ENCODE results near the gene MTREX. TPM values are rescaled to one million over a fixed set of nuclear protein-coding genes. Genes with fewer than 3 reads are reported as not detected.

The MTREX gene
- total RNA-seq, 2 donors from 2014 or later = 46.6 to 73.5 TPM

- DNase-seq (ENCODE audit: low spot score) = no peak
- H3K27ac ChIP-seq = no peak overlapping the region
- 93% methylated on average over 1 of the region's 1 CpG for WGBS
- no peaks in the 10 kb centered on the region for H3K27me3 ChIP-seq (replicated peaks; ENCODE audit: insufficient read depth)
- H3K36me3 ChIP-seq = no peaks in the 10 kb centered on the region
- no peaks in the 10 kb centered on the region for H3K4me1 ChIP-seq (replicated peaks)
- TF ChIP-seq CTCF (IDR thresholded peaks at IDR 0.05) = no peak
- no peak for TF ChIP-seq POLR2AphosphoS5 (IDR thresholded peaks at IDR 0.05)
- no peak for TF ChIP-seq POLR2A (IDR thresholded peaks at IDR 0.05)
- H3K9me3 ChIP-seq = no peaks in the 10 kb centered on the region
- intact Hi-C loops (cut with DNase I) = no loop called here
- H3K4me3 ChIP-seq = no peak overlapping the region
Measured at GRCh38 chr5:55386356-55386755, 78.6 kb downstream of the MTREX start.

- 62% methylated on average over 2 of the region's 2 CpGs for WGBS
- no peaks in the 10 kb centered on the region for H3K36me3 ChIP-seq
- no peaks in the 10 kb centered on the region for H3K4me1 ChIP-seq (replicated peaks)
- intact Hi-C loops (cut with DNase I) = no loop called here
- H3K27me3 ChIP-seq (replicated peaks; ENCODE audit: insufficient read depth) = no peaks in the 10 kb centered on the region
- H3K27ac ChIP-seq = peak overlapping the region in 1 of 2 donors; percentile 18
- H3K9me3 ChIP-seq = no peaks in the 10 kb centered on the region
- peak; percentile 32 for DNase-seq (ENCODE audit: low spot score)
- H3K4me3 ChIP-seq = no peak overlapping the region
- TF ChIP-seq CTCF (IDR thresholded peaks at IDR 0.05) (no peak), POLR2AphosphoS5 (IDR thresholded peaks at IDR 0.05) (peak; percentile 80)
Measured at GRCh38 chr5:55387865-55388264, 80.1 kb downstream of the MTREX start.

DNA sequence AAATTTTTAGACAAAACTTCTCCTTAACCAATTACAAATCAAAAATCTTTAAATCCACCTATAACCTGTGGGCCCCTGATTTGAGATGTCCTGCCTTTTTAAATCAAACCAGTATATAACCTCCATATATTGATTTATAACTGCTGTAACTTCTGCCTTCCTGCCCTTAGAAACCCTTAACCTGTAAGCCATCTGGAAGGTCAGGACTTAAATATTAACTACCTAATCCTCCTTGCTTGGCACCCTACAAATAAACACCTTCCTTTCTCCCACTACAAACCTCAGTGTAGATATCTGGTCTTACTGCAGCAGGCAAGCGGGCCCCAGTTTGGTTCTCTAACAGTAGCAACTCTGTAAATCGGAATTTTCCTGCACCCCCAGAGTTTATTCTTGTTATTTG, 83.9 kb downstream of the MTREX start:
- no peaks in the 10 kb centered on the region for H3K36me3 ChIP-seq
- no peak for DNase-seq (ENCODE audit: low spot score)
- H3K9me3 ChIP-seq = no peaks in the 10 kb centered on the region
- no peak overlapping the region for H3K4me3 ChIP-seq
- intact Hi-C loops (cut with DNase I) = no loop called here
- no peaks in the 10 kb centered on the region for H3K27me3 ChIP-seq (replicated peaks; ENCODE audit: insufficient read depth)
- H3K27ac ChIP-seq = no peak overlapping the region
- WGBS = 95% methylated on average over 2 of the region's 2 CpGs
- no peaks in the 10 kb centered on the region for H3K4me1 ChIP-seq (replicated peaks)
- TF ChIP-seq POLR2AphosphoS5 (IDR thresholded peaks at IDR 0.05) (no peak), CTCF (IDR thresholded peaks at IDR 0.05) (no peak), POLR2A (IDR thresholded peaks at IDR 0.05) (no peak)

GRCh38 chr5:55392669-55393068, 84.9 kb downstream of the MTREX start:
- H3K27ac ChIP-seq = no peak overlapping the region

More at GRCh38 chr5:55392669-55393068, 84.9 kb downstream of the MTREX start:
- H3K27me3 ChIP-seq (replicated peaks; ENCODE audit: insufficient read depth) = no peaks in the 10 kb centered on the region
- 96% methylated on average over 1 of the region's 1 CpG for WGBS
- no peak overlapping the region for H3K4me3 ChIP-seq
- H3K9me3 ChIP-seq = no peaks in the 10 kb centered on the region
- H3K36me3 ChIP-seq = no peaks in the 10 kb centered on the region
- H3K4me1 ChIP-seq (replicated peaks) = no peaks in the 10 kb centered on the region
- TF ChIP-seq CTCF (IDR thresholded peaks at IDR 0.05) (no peak), POLR2A (IDR thresholded peaks at IDR 0.05) (no peak), POLR2AphosphoS5 (IDR thresholded peaks at IDR 0.05) (no peak)
- intact Hi-C loops (cut with DNase I) = no loop called here
- no peak for DNase-seq (ENCODE audit: low spot score)
